ENCODE results near the gene DDX28. TPM values are rescaled to one million over a fixed set of nuclear protein-coding genes. Genes with fewer than 3 reads are reported as not detected.

DDX28 gene
- total and polyA plus RNA-seq, 2 of the 8 experiments (the other 6 are each of a cell fraction or from before 2014, with no cell fraction given), result 16.8 to 28.1 TPM

DNA sequence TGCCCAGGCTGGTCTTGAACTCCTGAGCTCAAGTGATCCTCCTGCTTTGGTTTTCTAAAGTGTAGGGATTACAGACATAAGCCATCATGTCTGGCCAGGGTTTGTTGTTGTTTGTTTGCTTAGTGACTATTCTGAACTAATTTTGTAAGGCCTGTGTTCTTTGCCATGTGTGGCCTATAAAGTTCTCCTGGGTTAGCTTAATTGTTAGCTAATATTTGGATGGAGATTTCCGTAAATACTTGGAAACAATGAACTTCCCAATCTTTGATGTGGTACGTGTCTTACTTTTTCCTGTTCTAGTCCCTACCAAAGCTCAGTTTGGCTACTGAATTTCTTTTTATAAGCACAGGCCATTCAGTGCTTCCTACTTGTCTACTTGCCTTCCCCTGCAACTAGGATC is 25.0 kb upstream of the DDX28 start:
- Histone ChIP-seq H3K56ac (replicated peaks; ENCODE audit: insufficient read length, low read depth, low read length) (no peak overlapping the region), H3K27ac (ENCODE audit: low read depth, low read length) (no peak overlapping the region), H3K23me2 (ENCODE audit: low read depth, low read length) (no peaks in the 10 kb centered on the region), H3K79me1 (ENCODE audit: low read depth, low read length) (peaks cover 5% of the 10 kb centered on the region), H3K79me2 (ENCODE audit: control insufficient read depth in 1 of 2, insufficient read depth in 2 of 2, low read length in 2 of 2) (no peaks in the 10 kb centered on the region), H2AK5ac (ENCODE audit: low read depth, low read length) (no peak overlapping the region), H2BK12ac (ENCODE audit: low read depth, low read length) (no peak overlapping the region), H2BK5ac (ENCODE audit: low read depth, low read length) (no peak overlapping the region), H2AFZ (ENCODE audit: low read length) (no peak overlapping the region), H3K36me3 (ENCODE audit: control insufficient read depth in 2 of 4, insufficient read depth in 4 of 4, low read length in 3 of 4) (peaks cover 0 to 9% (median 5%) of the 10 kb centered on the region in 4 experiments; a peak in 4 of 8 replicates), H4K8ac (ENCODE audit: extremely low read depth, insufficient read depth, low read length) (no peak overlapping the region), H3K27me3 (replicated peaks in 1 of 4; ENCODE audit: control insufficient read depth in 3 of 4, extremely low read depth in 1 of 4, insufficient read depth in 3 of 4, low read length in 3 of 4) (no peaks in the 10 kb centered on the region), H3K9ac (replicated peaks in 1 of 4; ENCODE audit: extremely low read depth in 1 of 4, low read depth in 3 of 4, low read length in 3 of 4) (no peak overlapping the region), H3K14ac (ENCODE audit: insufficient read length) (no peak overlapping the region), H3K23ac (ENCODE audit: insufficient read length) (no peak overlapping the region), H3K4ac (replicated peaks; ENCODE audit: insufficient read length, low read depth, low read length) (no peak overlapping the region), H3K9me3 (ENCODE audit: insufficient read depth in 2 of 2, low read depth in 1 of 2, low read length in 1 of 2) (no peaks in the 10 kb centered on the region), H3K18ac (ENCODE audit: extremely low read depth, low read length) (no peak overlapping the region), H4K5ac (ENCODE audit: insufficient read length, low read depth, low read length) (no peak overlapping the region), H3K4me2 (ENCODE audit: insufficient read depth in 1 of 2, low read depth in 2 of 2, low read length in 2 of 2) (no peak overlapping the region), H4K20me1 (replicated peaks in 1 of 2; ENCODE audit: control insufficient read depth in 1 of 2, insufficient read depth in 2 of 2, low read length in 2 of 2) (no peaks in the 10 kb centered on the region), H2BK15ac (ENCODE audit: low read length) (no peak overlapping the region), H4K91ac (replicated peaks; ENCODE audit: insufficient read length, low read length) (no peak overlapping the region), H3K4me1 (replicated peaks in 1 of 4; ENCODE audit: control insufficient read depth in 3 of 4, insufficient read depth in 4 of 4, low read length in 3 of 4) (no peaks in the 10 kb centered on the region), H3K4me3 (ENCODE audit: extremely low read depth in 1 of 4, insufficient read depth in 2 of 4, low read depth in 3 of 4, low read length in 4 of 4) (no peak overlapping the region), H2BK20ac (ENCODE audit: low read length) (no peak overlapping the region), H2BK120ac (replicated peaks; ENCODE audit: low read depth, low read length) (no peak overlapping the region)
- ChIA-PET POLR2A (ENCODE audit: partially characterized antibody) (interaction anchor here (1.5 kb wide), 1 partner anchor 26 kb away, joined by 4 read pairs; no protein-coding TSS in a partner anchor), CTCF (ENCODE audit: partially characterized antibody) (interaction anchor here (1.0 to 1.2 kb wide), 3 partner anchors 17 to 182 kb away, joined by 3 read pairs; no protein-coding TSS in a partner anchor)
- FAIRE-seq, result no peak
- DNase-seq (ENCODE audit: low read depth in 1 of 2, low spot score in 2 of 2), result no peak
- TF ChIP-seq SAP30 (IDR thresholded peaks at IDR 0.05; ENCODE audit: insufficient read depth, insufficient replicate concordance, low read length), result no peak
- no peak for TF ChIP-seq NANOG (IDR thresholded peaks at IDR 0.05; ENCODE audit: insufficient read depth, low read depth, low read length, poor library complexity, severe bottlenecking)
- no peak for TF ChIP-seq JUND (IDR thresholded peaks at IDR 0.05; ENCODE audit: low read length)
- no peak for TF ChIP-seq MAFK (IDR thresholded peaks at IDR 0.05; ENCODE audit: low read depth, low read length)
- TF ChIP-seq SUZ12 (IDR thresholded peaks at IDR 0.05; ENCODE audit: low read length), result no peak
- no peak for TF ChIP-seq RFX5 (IDR thresholded peaks at IDR 0.05; ENCODE audit: borderline replicate concordance, low read depth, low read length)
- TF ChIP-seq POLR2AphosphoS5 (IDR thresholded peaks at IDR 0.05; ENCODE audit: low read depth, low read length), result no peak
- WGBS, 2 experiments (ENCODE audit: extremely low coverage in 1 of 2, insufficient coverage in 1 of 2, insufficient read length in 1 of 2, insufficient replicate concordance in 2 of 2, low coverage in 1 of 2, low lambda C conversion rate in 2 of 2, missing lambda C conversion rate in 1 of 2), result 95% methylated on average over 2 of the region's 2 CpGs; no CpG with 5 or more reads in 1 of the 2 experiments
